Activated CD8-positive, alpha-beta memory T cell treated with anti-CD3 and anti-CD28 coated beads, Interleukin-2, amount 50 U/mL, for 4 hours (primary cell): Measurements from ENCODE around the gene ATXN10.

ENCODE experiments used
- DNase-seq: peaks from one replicate; pipeline ENCODE4 v3.0.0-alpha.2; 2020

The ATXN10 gene

GRCh38 chr22:45883811-45884170 lies 212.2 kb downstream of the ATXN10 start:
- no peak for DNase-seq

DNA sequence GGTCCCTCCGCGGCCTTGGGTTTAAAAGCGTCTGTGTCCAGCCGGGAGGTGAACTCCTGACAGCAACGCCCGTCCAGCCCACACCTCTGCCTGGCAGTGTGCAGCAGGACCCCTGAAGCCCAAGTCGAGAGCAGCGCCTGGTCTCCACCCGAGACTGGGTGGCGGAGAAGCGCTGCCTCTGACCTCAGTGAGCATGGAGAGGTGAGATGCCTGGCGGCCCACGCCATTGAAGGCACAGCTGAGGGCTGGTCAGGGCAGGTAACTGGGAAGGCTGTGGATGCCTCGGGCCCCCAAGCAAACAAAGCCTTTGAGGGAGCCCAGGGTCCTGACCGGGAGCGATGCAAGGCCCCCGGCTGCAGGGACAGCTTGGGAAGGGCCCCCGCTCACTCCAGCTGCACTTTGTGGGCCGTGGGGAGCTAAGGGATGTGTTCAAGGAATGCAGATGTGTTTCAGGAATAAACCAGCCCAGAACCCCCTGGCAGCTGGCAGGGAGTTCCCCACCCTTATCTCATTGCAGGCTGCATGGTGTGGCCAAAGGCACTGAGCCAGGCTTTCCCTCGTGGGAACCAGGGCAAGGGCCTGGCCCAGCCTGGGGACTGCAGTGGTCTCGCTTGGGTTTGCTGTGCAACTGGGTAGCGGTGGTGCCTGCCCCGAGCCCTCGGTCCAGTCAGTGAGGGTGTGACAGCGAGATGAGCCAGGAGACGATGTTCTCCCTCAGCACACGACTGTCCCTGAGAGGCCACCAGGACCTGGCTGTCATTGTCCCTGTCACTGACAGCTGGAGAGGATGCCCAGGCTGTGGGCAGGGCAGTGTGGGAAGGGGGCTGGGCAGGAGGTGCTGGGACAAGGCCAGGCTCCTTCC lies 212.8 kb downstream of the ATXN10 start:
- peak; percentile 13 for DNase-seq

- peak; percentile 10 for DNase-seq
Measured at GRCh38 chr22:45885171-45885840, 213.7 kb downstream of the ATXN10 start.

DNA sequence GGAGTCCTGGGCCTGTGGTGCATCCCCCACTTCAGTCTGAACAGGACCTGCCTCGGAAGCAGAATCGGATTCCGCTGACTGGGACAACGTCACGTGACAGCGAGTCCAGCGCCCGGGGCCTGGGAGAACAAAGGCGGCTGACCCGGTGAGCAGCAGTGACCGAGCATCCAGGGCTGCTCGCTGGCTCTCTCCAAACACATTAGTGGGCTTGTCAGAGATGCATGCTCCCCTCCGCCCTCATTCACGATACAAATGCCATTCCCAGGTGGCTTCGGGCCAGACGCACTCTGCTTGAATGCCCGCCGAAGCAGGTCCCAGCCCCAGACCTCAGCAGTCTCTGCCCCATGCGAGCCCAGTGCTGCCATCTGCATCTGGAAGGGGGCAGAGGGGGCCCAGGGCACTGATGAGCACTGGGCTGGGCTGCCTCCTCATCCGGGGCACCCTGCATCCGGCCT lies 214.3 kb downstream of the ATXN10 start:
- DNase-seq: no peak

GRCh38 chr22:45886540-45886939 lies 214.9 kb downstream of the ATXN10 start:
- DNase-seq: no peak

GRCh38 chr22:45887202-45888131 lies 215.8 kb downstream of the ATXN10 start:
- DNase-seq: no peak

GRCh38 chr22:45888221-45889092 lies 216.8 kb downstream of the ATXN10 start:
- no peak for DNase-seq

DNA sequence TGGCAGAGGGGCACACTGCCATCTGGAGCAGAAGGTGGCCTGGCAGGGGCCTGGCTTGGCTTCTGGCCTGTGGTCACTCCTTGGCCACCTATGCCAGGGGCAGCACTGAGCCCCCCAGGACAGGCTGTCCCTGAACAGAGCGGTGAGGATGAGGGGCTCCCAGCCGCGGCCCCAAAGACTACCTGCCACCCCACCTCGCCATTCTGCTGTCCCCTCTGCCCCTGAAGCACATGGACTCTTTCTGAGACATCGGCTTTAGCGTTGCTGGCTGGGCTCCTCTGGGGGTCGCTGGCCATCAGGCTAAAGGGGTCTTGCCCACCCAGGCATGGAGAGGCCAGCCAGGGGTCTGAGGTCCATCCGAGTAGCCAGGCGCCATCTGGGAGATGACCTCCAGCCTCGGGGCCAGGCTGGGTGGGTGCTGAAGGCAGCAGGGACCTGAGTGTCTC lies 217.5 kb downstream of the ATXN10 start:
- DNase-seq: no peak

DNA sequence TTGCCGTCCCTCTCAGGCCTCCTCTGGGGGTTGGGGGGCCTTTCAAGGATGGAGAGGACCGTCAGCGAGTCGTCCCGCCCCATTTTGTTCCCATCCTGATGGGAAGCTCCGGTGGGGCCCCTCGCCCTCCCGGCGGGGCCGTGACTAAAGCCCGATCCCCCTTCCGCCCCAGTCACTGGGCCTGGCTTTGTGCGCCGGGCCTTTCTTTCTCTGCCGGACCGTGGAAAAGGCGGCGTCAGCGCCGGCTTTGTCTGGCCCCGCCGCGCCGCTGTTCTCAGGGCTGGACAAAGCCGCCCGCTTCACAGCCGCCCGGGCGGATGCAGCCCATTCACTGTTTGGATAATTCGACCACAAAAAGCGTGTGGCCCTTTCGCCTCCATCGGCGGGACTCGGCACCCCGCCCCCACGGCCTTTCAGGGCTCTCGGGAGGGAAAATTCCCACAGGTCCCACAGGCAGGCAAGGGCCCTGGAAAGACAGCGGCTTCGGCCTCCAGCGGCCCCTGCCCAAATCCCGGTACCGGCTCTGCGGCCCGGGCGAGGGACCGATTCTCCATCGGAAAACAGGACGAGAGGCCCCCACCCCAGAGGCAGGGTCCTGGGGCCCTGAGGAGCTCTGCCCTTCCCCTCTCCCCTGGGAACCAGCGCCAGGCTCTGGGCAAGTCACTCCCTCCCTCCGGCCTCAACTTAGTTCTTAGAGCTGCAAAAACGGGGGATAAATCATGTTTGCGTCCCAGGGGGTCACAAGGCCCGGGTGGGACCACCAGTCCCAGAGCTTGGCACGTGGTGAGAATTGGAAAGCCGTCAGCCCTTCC lies 218.1 kb downstream of the ATXN10 start:
- no peak for DNase-seq

- no peak for DNase-seq
Measured at GRCh38 chr22:45890351-45890635, 218.7 kb downstream of the ATXN10 start.

DNA sequence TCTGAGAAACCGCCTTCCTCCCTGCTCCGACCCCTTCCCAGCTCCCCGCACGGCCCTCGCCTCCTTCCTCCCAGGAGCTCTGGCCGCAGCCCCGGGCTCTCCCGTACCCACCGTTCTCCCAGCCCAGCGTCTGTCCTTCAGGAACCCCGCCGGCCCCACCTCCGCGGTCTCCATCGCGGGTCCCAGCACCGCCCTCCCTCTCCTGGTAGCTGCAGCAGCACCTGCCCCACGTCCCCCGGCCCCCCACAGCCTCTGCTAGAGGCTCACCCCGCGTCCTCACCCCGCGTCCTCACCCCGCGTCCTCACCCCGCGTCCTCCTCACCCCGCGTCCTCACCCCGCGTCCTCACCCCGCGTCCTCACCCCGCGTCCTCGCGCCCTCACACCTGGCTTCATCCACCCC lies 219.4 kb downstream of the ATXN10 start:
- no peak for DNase-seq

GRCh38 chr22:45891471-45891995 lies 219.9 kb downstream of the ATXN10 start:
- no peak for DNase-seq

DNA sequence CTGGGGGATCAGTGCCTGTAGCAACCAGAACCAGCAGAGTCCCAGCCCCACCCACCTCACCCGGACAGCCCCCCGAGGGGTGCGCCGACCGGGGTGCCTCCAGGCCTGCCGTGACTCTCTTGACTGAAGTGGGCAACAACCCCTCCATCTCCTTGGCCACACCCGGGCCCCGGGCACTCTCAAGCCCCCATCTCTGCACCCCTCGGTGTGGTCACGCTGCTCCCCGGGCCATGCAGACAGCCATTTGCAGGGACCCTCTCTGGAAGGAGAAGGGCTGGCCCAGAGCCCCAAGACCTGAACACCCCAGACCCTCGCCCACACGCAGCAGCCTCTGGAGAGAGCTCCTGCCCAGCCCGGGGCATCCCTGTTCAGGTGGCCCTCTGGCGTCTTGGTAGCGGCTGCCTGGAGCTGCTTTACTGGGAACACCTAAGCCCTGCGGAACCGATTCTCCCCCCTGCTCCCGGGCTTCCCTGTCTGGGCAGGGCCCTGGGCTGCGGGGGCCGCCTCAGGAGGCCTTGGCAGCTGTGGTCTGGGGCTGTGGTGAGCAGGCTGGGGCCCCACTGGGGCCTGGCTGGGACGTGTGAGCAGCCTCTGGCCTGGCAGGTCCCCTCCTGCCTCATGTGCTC lies 220.5 kb downstream of the ATXN10 start:
- no peak for DNase-seq

GRCh38 chr22:45892681-45893461 lies 221.2 kb downstream of the ATXN10 start:
- DNase-seq: no peak

DNA sequence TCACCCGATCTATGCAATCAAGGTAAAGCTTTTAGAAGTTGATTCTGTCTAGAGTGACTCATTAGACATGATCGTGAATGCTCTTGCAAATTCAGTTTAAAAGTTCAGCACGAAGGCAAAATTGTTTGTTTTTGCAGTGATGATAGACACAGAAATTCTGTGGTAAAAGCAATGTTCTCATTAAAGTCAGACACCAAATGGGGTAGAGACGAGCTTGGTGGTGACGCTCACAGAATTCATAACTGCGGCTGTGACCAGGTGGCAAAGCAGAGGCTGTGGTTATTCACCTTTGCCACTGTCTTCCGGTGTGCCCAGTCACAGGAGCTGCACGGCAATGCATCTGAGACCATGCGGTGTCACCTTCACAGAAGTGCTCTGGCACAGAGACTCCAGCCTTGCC lies 221.9 kb downstream of the ATXN10 start:
- DNase-seq: no peak
